ENCODE results near the gene METTL15.

DNA sequence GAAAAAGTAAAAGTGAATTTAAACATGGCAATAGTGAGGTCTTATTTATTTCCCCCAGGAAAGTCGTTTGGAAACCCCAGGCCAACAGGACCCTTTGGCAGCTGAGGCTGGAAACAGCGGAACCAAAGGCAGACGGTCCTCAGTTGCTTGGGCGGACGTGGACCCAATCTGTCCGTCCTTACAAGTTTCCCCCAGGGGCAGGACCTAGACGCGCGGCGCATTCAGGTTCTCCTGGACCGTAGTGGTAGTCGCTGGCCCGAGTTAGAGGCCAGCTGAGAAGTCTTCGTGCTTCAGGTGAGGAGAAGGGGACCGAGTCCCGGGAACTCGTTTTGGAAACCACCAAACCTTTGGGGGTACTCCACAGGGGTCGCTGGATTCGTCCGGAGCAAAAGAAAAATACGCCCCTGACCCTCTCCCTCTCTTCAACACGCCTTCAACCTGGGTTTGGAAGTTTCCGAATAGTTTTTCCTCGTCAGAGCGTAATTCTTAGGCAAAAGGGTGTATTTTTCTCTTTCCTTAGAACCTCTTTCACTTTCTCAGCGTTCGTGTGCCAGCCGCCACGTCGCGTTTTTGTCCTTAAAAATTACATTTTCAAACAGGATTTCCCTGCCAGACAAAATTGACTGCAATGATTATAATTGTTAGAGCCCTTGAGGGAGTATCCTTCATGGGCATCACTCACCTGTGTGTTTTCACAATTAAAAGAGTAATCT is 2.1 kb downstream of the METTL15 start:
- TF ChIP-seq POLR2AphosphoS5 (IDR thresholded peaks at IDR 0.05; ENCODE audit: low read depth, low read length) (peak; percentile 86), POLR2A (IDR thresholded peaks at IDR 0.05; ENCODE audit: low read depth, low read length) (peak; percentile 82)

Measured in GM12892 (cell line).